Smooth muscle cell (in vitro differentiated cells): Measurements from ENCODE around the gene WFDC10A. TPM values are rescaled to one million over a fixed set of nuclear protein-coding genes. Genes with fewer than 3 reads are reported as not detected.

Experiments
- DNase-seq: peaks from one replicate; lab custom pipeline; 2025; ENCODE audit not compliant: unreplicated experiment; lab: John Stamatoyannopoulos, UW
- H2AFZ ChIP-seq: fragments of 200-600 bp; sonication (generic); 2 replicates; pipeline ENCODE4 v1.6.0; 2016; ENCODE audit warnings: antibody characterized with exemption, low read depth, mild to moderate bottlenecking
- H3F3A ChIP-seq: fragments of 200-600 bp; sonication (generic); 2 replicates; pipeline ENCODE4 v1.6.0; 2017; ENCODE audit warnings: antibody characterized with exemption, low read depth
- H3K27ac ChIP-seq: fragments of 200-600 bp; sonication (generic); 2 replicates; pipeline ENCODE4 v1.5.1; 2016; ENCODE audit warnings: low read depth, mild to moderate bottlenecking
- H3K27me3 ChIP-seq: fragments of 200-600 bp; sonication (generic); 2 replicates; pipeline ENCODE4 v1.6.1; 2016; ENCODE audit warnings: low read depth, mild to moderate bottlenecking
- H3K36me3 ChIP-seq: fragments of 200-600 bp; sonication (generic); 2 replicates; pipeline ENCODE4 v1.5.1; 2016; ENCODE audit warnings: low read depth
- H3K4me1 ChIP-seq: fragments of 200-600 bp; sonication (generic); 2 replicates; pipeline ENCODE4 v1.5.1; 2016; ENCODE audit warnings: low read depth
- H3K4me2 ChIP-seq: fragments of 200-600 bp; sonication (generic); 2 replicates; pipeline ENCODE4 v1.6.0; 2016; ENCODE audit warnings: mild to moderate bottlenecking
- H3K4me3 ChIP-seq: fragments of 200-600 bp; sonication (generic); 2 replicates; pipeline ENCODE4 v1.5.1; 2016; ENCODE audit warnings: mild to moderate bottlenecking
- H3K79me2 ChIP-seq: fragments of 200-600 bp; sonication (generic); 2 replicates; pipeline ENCODE4 v1.6.0; 2016; ENCODE audit warnings: low read depth, mild to moderate bottlenecking
- H3K9ac ChIP-seq: fragments of 200-600 bp; sonication (generic); 2 replicates; pipeline ENCODE4 v1.6.0; 2016; ENCODE audit warnings: low read depth
- H3K9me3 ChIP-seq: fragments of 200-600 bp; sonication (generic); replicated peaks from 2 replicates; pipeline ENCODE4 v1.5.1; 2016; ENCODE audit warnings: low read depth
- H4K20me1 ChIP-seq: fragments of 200-600 bp; sonication (generic); 2 replicates; pipeline ENCODE4 v1.6.0; 2016; ENCODE audit warnings: low read depth
- whole genome bisulfite sequencing: methylation state at CpG from one replicate; pipeline ENCODE4 v1.1.7; 2016; ENCODE audit warnings: low lambda C conversion rate; 5-methylcytosine and 5-hydroxymethylcytosine counted together
- polyA plus RNA-seq: library from polyadenylated mRNA; unstranded; fragments of >200 nt; fragmentation: Nextera tagmentation; extraction: Ambion mirVana; gene quantifications from 2 replicates; pipeline ENCODE4 v1.2.1, GENCODE V29; 2016
- total RNA-seq: library from RNA; depleted of rRNA; stranded (reverse); fragments of >200 nt; gene quantifications from 2 replicates; pipeline ENCODE4 v1.2.3, GENCODE V29; 2014
- TF ChIP-seq, protein P1 (sequence below): fragments of 200-600 bp; sonication (generic); IDR thresholded peaks from 2 replicates; pipeline ENCODE4 v1.5.1; 2017; ENCODE audit warnings: borderline replicate concordance, mild to moderate bottlenecking, antibody characterized with exemption; ENCODE audit not compliant: insufficient read depth, poor library complexity, severe bottlenecking

WFDC10A gene
- total and polyA plus RNA-seq, 2 experiments from 2014 or later: not detected

DNA sequence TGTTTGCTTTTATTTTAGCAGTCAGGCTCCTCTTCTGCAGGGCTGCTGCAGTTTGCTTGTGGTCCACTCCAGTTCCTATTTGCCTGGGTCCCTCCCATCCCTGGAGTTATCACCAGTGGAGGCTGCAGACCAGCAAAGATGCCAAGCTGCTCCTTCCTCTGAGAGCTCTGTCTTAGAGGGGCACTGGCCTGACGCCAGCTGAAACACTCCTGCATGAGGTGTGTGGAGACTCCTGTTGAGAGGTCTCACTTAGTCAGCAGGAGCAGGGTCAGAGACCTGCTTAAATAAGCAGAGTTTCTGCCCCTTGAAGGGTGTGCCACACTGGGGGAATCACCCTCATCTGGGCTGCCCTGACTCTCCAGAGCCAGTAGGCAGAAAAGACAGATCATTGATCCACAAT is 34.3 kb upstream of the WFDC10A start:
- H4K20me1 ChIP-seq: no peaks in the 10 kb centered on the region
- no peaks in the 10 kb centered on the region for H3K79me2 ChIP-seq
- no peak for DNase-seq
- H3K9me3 ChIP-seq: no peaks in the 10 kb centered on the region
- H3K4me1 ChIP-seq: no peaks in the 10 kb centered on the region
- no peak overlapping the region for H3K4me2 ChIP-seq
- TF ChIP-seq, protein P1, sequence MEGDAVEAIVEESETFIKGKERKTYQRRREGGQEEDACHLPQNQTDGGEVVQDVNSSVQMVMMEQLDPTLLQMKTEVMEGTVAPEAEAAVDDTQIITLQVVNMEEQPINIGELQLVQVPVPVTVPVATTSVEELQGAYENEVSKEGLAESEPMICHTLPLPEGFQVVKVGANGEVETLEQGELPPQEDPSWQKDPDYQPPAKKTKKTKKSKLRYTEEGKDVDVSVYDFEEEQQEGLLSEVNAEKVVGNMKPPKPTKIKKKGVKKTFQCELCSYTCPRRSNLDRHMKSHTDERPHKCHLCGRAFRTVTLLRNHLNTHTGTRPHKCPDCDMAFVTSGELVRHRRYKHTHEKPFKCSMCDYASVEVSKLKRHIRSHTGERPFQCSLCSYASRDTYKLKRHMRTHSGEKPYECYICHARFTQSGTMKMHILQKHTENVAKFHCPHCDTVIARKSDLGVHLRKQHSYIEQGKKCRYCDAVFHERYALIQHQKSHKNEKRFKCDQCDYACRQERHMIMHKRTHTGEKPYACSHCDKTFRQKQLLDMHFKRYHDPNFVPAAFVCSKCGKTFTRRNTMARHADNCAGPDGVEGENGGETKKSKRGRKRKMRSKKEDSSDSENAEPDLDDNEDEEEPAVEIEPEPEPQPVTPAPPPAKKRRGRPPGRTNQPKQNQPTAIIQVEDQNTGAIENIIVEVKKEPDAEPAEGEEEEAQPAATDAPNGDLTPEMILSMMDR: no peak
- H2AFZ ChIP-seq: no peak overlapping the region
- WGBS: 0% methylated on average over 1 of the region's 1 CpG
- H3K27me3 ChIP-seq: no peaks in the 10 kb centered on the region
- H3K27ac ChIP-seq: no peak overlapping the region
- H3F3A ChIP-seq: no peaks in the 10 kb centered on the region
- H3K9ac ChIP-seq: no peak overlapping the region
- H3K4me3 ChIP-seq: no peak overlapping the region
- no peaks in the 10 kb centered on the region for H3K36me3 ChIP-seq

DNA sequence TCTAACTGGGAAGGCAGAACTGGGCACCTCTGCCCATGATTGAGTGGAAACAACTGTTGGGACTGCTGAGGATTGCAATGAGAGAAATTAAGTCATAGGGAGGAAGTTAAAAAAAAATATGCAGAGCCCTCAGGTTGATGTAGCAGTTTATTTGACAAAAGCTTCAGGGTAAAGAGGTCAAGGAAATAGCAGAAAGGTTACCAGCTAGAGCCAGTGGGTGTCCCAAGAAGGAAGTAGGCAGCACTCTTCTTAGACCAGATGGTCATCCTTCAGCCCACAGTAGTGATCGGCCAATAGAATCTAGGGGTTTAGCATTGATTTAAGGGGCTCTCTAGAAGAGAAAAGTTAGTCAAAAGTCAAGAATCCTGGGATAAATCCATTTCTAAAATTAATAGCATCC is 21.7 kb upstream of the WFDC10A start:
- TF ChIP-seq, protein P1: no peak
- no peak overlapping the region for H3K4me2 ChIP-seq
- no peaks in the 10 kb centered on the region for H4K20me1 ChIP-seq
- no peak for DNase-seq
- H3K9me3 ChIP-seq: peaks cover 5% of the 10 kb centered on the region
- H3K36me3 ChIP-seq: no peaks in the 10 kb centered on the region
- peaks cover 13% of the 10 kb centered on the region for H3K4me1 ChIP-seq
- H3K79me2 ChIP-seq: no peaks in the 10 kb centered on the region
- H3K27ac ChIP-seq: no peak overlapping the region
- H3K9ac ChIP-seq: no peak overlapping the region
- no peak overlapping the region for H2AFZ ChIP-seq
- H3F3A ChIP-seq: no peaks in the 10 kb centered on the region
- WGBS: 100% methylated on average over 1 of the region's 1 CpG
- no peak overlapping the region for H3K4me3 ChIP-seq
- H3K27me3 ChIP-seq: no peaks in the 10 kb centered on the region

DNA sequence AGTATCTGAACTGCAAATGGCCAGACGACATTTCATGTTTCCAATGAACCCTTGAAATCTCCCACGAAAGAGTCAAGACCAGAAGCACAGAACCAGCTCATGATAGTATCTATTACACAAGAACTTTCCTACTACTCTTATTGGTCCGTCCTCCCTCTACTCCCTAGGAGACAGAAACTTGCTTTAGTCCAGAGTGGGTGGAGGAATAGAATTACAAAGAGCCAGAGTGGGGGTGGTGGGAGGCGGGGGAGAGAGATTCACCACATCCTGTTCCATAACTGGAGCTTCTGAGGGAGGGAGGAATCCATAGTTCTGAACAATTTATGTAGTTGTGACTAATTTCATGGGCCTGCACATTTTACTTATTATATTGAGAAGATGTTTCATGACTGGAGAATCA is 18.5 kb upstream of the WFDC10A start:
- Histone ChIP-seq H3K27ac (peak overlapping the region; percentile 77), H2AFZ (peak overlapping the region; percentile 61), H3K79me2 (no peaks in the 10 kb centered on the region), H4K20me1 (no peaks in the 10 kb centered on the region), H3F3A (no peaks in the 10 kb centered on the region), H3K9ac (peak overlapping the region; percentile 43), H3K4me2 (peak overlapping the region; percentile 42), H3K4me1 (peaks cover 13% of the 10 kb centered on the region), H3K36me3 (no peaks in the 10 kb centered on the region), H3K4me3 (no peak overlapping the region), H3K9me3 (no peaks in the 10 kb centered on the region), H3K27me3 (no peaks in the 10 kb centered on the region)
- 17% methylated on average over 4 of the region's 4 CpGs for WGBS
- DNase-seq: no peak
- TF ChIP-seq, protein P1: no peak

DNA sequence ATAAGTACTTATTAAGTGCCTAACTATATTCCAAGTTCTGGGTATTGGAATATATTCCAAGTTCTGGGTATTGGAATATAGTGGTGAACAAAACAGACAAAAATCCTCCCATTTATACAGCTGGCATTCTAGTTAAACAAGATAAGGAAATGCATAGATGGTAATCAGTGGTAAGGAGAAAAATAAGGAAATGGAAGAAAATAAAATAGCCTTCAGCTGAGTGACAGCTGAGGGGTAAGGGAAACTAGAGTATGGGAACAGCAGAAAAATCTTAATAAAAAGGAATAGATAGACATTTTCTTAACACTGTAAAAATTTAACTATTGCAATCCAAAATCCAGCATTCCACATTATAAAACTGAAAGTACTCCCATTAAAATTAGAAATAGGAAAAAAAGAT is 17.2 kb upstream of the WFDC10A start:
- TF ChIP-seq, protein P1: no peak
- Histone ChIP-seq H3K27me3 (no peaks in the 10 kb centered on the region), H3K9me3 (no peaks in the 10 kb centered on the region), H3K79me2 (no peaks in the 10 kb centered on the region), H3K27ac (peak overlapping the region; percentile 77), H3K4me1 (peaks cover 13% of the 10 kb centered on the region), H3F3A (no peaks in the 10 kb centered on the region), H3K9ac (no peak overlapping the region), H3K4me3 (no peak overlapping the region), H3K4me2 (peak overlapping the region; percentile 42), H3K36me3 (no peaks in the 10 kb centered on the region), H2AFZ (peak overlapping the region; percentile 61), H4K20me1 (no peaks in the 10 kb centered on the region)
- DNase-seq: no peak
